ENCODE data around the gene RARB. TPM values are rescaled to one million over a fixed set of nuclear protein-coding genes. Genes with fewer than 3 reads are reported as not detected.

Gene RARB
- total RNA-seq, 1 donor from 2014 or later, result 5.6 TPM

- no peak overlapping the region for H3K27ac ChIP-seq
- DNase-seq (no peak), ATAC-seq (no peak)
- no peak overlapping the region for H3K4me3 ChIP-seq
- intact Hi-C loops (cut with DNase I), result no loop called here
- no peaks in the 10 kb centered on the region for H3K4me1 ChIP-seq
- no peaks in the 10 kb centered on the region for H3K27me3 ChIP-seq (ENCODE audit: low read depth)
- peaks cover 10% of the 10 kb centered on the region for H3K9me3 ChIP-seq
- TF ChIP-seq, protein P1, sequence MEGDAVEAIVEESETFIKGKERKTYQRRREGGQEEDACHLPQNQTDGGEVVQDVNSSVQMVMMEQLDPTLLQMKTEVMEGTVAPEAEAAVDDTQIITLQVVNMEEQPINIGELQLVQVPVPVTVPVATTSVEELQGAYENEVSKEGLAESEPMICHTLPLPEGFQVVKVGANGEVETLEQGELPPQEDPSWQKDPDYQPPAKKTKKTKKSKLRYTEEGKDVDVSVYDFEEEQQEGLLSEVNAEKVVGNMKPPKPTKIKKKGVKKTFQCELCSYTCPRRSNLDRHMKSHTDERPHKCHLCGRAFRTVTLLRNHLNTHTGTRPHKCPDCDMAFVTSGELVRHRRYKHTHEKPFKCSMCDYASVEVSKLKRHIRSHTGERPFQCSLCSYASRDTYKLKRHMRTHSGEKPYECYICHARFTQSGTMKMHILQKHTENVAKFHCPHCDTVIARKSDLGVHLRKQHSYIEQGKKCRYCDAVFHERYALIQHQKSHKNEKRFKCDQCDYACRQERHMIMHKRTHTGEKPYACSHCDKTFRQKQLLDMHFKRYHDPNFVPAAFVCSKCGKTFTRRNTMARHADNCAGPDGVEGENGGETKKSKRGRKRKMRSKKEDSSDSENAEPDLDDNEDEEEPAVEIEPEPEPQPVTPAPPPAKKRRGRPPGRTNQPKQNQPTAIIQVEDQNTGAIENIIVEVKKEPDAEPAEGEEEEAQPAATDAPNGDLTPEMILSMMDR (IDR thresholded peaks at IDR 0.05), result no peak
- no peaks in the 10 kb centered on the region for H3K36me3 ChIP-seq
These were observed 105.3 kb downstream of the RARB start for GRCh38 chr3:25533399-25533798.

DNA sequence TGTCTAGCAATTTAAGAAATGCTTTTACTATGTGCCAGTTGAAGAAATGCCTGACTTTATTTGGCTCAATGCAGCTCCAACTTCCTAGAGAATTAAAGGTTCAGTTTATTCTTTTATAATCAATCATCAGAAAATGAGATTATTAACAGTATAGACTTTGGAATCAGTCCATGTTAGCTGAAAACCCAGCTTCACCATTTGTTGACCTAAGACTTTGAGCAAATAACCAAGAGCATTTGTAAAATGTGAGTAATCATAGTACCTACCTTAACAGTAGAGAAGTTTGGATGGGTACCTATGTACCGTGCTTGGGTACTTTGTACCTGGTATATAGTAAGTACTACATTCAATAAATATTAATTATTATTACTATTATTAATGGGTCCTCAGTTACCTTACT is 105.9 kb downstream of the RARB start:
- TF ChIP-seq, protein P1 (IDR thresholded peaks at IDR 0.05), result no peak
- Histone ChIP-seq H3K4me1 (no peaks in the 10 kb centered on the region), H3K36me3 (no peaks in the 10 kb centered on the region), H3K27me3 (ENCODE audit: low read depth) (no peaks in the 10 kb centered on the region), H3K9me3 (peaks cover 10% of the 10 kb centered on the region), H3K4me3 (no peak overlapping the region), H3K27ac (no peak overlapping the region)
- ATAC-seq (no peak), DNase-seq (no peak)
- intact Hi-C loops (cut with DNase I), result no loop called here

GRCh38 chr3:25536521-25537391 is 108.7 kb downstream of the RARB start:
- Histone ChIP-seq H3K36me3 (no peaks in the 10 kb centered on the region), H3K4me1 (no peaks in the 10 kb centered on the region), H3K27me3 (ENCODE audit: low read depth) (no peaks in the 10 kb centered on the region), H3K27ac (no peak overlapping the region), H3K4me3 (no peak overlapping the region), H3K9me3 (peaks cover 10% of the 10 kb centered on the region)
- ATAC-seq (peak in 1 of 2 donors; percentile 30), DNase-seq (no peak)
- intact Hi-C loops (cut with DNase I), result no loop called here
- TF ChIP-seq, protein P1 (IDR thresholded peaks at IDR 0.05), result no peak

DNA sequence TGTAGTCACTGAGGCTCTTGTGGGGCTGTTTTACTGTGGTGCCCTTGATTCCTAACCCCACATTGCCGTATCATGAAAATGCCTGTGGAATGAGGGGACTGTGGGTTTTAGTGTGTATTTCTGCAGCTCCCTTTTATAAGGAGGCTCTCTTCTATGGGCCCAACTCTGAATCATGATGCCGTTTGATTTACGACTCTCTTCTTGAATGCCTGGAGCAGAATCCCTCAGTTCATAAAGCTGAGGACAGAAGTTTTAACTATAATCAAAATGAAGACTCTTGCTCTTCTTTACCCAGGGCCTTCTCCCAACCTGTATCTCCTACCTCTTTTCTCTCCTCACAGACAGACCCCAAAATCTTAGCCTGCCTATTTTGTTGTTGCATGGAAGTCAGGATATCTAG is 109.5 kb downstream of the RARB start:
- H3K27me3 ChIP-seq (ENCODE audit: low read depth), result no peaks in the 10 kb centered on the region
- TF ChIP-seq, protein P1 (IDR thresholded peaks at IDR 0.05), result no peak
- intact Hi-C loops (cut with DNase I), result no loop called here
- DNase-seq (no peak), ATAC-seq (no peak)
- no peak overlapping the region for H3K27ac ChIP-seq
- no peak overlapping the region for H3K4me3 ChIP-seq
- H3K4me1 ChIP-seq, result peaks cover 6% of the 10 kb centered on the region
- no peaks in the 10 kb centered on the region for H3K36me3 ChIP-seq
- peaks cover 4% of the 10 kb centered on the region for H3K9me3 ChIP-seq

GRCh38 chr3:25540273-25540672 is 112.2 kb downstream of the RARB start:
- peaks cover 8% of the 10 kb centered on the region for H3K4me1 ChIP-seq
- ATAC-seq, result no peak
- H3K9me3 ChIP-seq, result no peaks in the 10 kb centered on the region
- no peaks in the 10 kb centered on the region for H3K27me3 ChIP-seq (ENCODE audit: low read depth)
- TF ChIP-seq, protein P1 (IDR thresholded peaks at IDR 0.05), result no peak
- H3K27ac ChIP-seq, result no peak overlapping the region
- intact Hi-C loops (cut with DNase I), result no loop called here
- H3K36me3 ChIP-seq, result no peaks in the 10 kb centered on the region
- no peak for DNase-seq
- H3K4me3 ChIP-seq, result no peak overlapping the region
